CD4-positive, alpha-beta T cell treated with Interleukin-15 for 1 hour (primary cell): ENCODE measurements around the gene RFX3.

Experiments used
- DNase-seq: peaks from one replicate; pipeline ENCODE4 v3.0.0-alpha.2; 2020

RFX3 gene

DNA sequence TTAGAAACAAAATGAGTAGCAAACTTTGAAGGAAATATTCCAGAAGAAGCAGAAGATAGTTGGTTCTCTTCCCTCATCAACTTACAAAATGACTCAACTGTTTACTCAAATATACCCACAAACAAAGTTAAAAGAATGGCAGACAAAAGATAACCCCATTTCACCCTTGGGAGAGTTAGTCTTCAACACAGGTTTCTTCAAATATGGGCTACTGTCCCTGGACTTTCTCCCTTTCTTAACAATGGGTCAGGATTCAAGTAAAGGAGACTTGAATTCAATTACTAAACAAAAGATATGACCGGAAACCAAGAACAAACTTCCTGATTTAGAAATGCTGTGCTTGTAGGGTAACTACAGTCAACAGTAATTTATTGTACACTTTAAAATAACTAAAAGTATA, 14.2 kb downstream of the RFX3 start:
- DNase-seq, result no peak

DNA sequence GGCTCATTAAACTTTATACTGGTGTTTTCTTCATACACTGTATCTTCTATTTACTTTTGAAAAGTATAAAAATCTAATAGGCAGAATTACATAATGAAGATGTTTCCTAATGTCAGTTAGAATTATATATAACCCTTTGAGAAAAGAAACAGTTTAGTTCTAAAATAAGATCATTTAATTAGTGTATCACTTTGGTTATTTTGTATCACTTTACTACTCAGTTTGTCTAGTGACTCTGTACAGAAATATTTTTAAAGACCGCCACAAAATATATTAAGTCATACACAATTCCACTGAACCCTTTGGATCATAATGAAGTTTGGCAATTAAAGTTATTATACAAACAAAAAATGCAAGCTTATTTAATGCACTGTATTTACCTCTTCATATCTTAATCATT, 15.0 kb downstream of the RFX3 start:
- DNase-seq, result no peak

- no peak for DNase-seq
Measured at GRCh38 chr9:3509926-3510325, 15.9 kb downstream of the RFX3 start.

- no peak for DNase-seq
Measured at GRCh38 chr9:3508521-3509291, 17.1 kb downstream of the RFX3 start.

DNA sequence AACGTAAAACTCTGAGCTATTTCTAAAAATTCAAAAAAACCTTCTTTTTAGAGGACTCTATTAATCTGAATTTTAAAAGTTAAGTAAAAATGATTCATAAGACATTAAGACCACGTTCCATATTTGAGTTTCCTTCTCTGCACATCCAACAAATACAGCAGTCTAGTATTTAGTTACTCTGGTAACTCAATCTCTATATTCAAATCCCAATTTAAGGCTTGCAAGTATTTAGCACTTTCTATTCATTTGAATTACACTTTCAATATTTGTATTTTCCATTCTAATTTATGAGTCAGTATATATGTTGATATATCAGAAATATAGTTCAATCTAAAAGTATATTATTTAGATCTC, 17.7 kb downstream of the RFX3 start:
- no peak for DNase-seq

DNA sequence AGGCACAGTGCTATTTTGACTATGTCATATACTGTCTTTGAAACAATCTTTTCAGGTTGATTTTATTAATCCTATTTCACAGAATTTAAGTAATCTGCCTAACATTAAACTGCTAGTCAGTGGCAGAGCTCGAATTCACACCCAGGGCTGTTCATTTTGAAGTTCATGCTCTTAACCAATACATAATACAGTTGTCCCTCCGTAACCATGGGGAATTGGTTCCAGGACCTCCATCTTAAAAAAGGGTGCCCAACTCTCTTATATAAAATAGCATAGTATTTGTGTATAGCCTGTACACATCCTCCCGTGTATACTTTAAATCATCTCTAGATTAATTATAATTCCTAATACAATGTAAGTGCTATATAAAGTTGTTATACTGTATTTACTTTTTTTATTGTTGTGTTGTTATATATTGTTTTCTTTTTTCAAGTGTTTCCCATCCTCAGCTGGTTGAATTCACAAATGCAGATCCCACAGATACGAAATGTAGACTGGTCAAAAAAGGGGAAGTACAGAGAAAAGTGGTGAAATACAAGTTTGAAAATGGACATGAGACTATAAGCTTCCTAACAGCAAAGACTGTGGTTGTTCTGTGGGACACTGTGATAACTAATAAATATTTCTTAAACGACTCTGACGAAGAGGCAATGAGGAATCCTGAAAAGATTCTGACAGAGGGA, 18.3 kb downstream of the RFX3 start:
- no peak for DNase-seq

DNA sequence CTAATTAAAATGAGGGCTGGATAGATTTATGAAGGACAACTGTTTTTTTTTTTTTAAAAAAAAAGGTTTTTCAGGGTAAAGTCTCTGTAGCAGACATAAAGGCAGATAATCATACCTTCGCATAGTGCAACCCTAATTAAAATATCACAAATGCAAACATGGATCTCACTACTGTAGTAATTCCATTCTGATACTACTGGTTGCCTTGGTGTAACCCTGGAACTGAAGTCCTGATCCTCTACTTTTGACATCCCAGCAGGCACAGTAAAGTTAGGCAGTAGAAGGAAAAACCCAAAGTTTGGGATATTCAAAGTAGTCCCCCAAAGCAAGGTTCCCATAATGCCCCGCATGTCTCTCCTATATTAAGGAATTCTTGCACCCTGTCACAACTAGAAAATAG, 19.6 kb downstream of the RFX3 start:
- DNase-seq, result no peak

GRCh38 chr9:3502560-3503398, 23.0 kb downstream of the RFX3 start:
- no peak for DNase-seq

DNA sequence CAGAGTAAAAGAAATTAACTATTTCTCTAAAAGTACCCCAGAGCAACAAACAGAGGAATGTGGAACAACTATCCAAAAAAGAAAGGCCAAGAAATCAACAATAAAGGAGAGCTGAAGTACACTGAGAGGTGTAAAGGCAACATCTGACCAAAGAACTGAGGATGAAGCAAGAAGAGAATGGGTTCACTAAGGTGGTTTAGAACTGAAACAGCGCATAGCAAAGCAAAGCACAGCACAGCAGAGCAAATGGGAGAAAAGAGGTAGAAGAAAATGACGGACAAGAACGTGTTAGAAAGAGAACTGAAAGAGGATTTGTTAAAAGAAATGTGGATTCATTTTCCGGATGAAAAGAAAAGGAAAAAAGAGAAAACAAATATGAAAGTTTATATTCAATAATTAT, 25.8 kb downstream of the RFX3 start:
- DNase-seq, result no peak

GRCh38 chr9:3498691-3499090, 27.1 kb downstream of the RFX3 start:
- DNase-seq, result no peak

DNA sequence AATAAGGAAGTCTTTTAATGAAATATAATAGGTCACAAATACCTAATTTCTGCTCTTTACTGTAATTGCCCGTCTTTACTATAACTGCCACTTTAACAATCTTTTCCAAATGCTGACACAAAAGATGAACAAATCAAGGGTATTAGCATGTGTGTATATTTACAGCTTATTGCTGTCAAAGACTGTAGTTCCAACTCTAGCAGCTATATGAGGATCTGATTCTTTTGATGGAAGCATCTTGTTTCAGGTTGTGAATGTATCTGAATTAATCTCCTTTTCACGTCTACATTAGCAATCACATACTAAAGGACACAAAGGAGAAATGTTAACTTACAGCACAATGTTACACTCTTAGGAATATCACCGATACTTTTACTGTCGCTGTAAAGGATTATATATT, 27.9 kb downstream of the RFX3 start:
- DNase-seq, result no peak

- no peak for DNase-seq
Measured at GRCh38 chr9:3497401-3497800, 28.4 kb downstream of the RFX3 start.

GRCh38 chr9:3495855-3496254, 29.9 kb downstream of the RFX3 start:
- no peak for DNase-seq

DNA sequence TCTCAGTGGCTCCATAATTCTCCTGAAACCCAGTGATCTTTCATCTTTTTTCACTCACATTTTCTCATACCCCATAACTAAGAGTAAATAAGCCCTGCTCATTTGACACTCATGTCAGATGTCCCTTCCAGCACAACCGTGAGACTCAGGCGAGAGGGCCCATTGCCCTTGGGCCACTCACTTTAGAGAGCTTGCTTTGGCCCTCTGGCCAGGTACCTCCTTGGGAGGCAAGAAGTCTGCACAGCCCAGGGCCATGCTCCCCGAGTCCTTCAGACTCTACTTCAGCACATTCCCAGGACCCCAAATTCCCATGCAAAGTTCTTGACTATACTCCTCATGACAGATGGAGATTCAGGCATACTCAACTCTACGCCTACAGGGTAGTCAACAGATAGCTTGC, 33.6 kb downstream of the RFX3 start:
- DNase-seq, result no peak

- DNase-seq, result no peak
Measured at GRCh38 chr9:3491450-3491849, 34.4 kb downstream of the RFX3 start.

GRCh38 chr9:3490957-3491356, 34.8 kb downstream of the RFX3 start:
- no peak for DNase-seq

GRCh38 chr9:3482578-3482977, 43.2 kb downstream of the RFX3 start:
- DNase-seq, result no peak

- no peak for DNase-seq
Measured at GRCh38 chr9:3480353-3480655, 45.5 kb downstream of the RFX3 start.

DNA sequence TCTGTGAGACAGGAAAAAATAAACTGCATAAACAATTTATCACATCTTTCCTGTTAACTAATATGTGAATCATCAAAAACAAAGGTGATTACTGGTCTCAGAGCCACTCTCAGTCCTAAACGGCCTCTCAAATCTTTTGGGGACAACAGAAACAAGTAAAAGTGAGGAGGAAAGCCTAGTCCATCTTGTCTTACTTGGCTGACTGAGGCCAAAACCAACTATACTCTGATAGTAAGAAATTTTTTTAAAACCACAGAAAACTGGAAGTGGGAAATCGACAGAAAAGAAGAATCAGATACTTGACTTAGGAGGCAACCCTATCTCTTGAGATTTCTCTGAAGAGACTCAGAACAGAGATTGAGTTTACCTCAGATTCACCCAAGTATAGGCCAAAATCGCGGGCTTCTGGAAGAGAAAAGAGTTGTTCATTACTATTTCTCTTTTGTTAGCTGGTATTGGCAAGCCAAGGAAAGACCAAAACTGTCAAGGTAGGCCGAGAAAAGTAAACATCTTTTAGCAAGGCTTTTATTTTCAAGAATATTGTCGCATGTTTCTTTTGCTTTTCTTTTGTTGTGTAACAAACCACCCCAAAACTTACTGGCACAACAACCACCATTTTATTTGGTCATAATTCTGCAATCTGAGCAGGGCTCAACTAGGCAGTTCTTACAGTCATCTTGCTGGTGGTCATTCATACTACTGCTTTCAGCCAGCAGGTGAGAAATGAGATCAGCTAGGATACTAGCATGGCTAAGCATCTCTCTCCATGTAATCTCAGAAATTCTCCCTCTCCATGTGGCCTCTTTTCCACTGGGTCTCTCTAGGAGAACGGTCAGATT, 46.1 kb downstream of the RFX3 start:
- DNase-seq, result no peak

GRCh38 chr9:3478549-3478953, 47.2 kb downstream of the RFX3 start:
- DNase-seq, result no peak

- DNase-seq, result no peak
Measured at GRCh38 chr9:3477236-3477834, 48.5 kb downstream of the RFX3 start.

- peak; percentile 17 for DNase-seq
Measured at GRCh38 chr9:3475300-3476020, 50.3 kb downstream of the RFX3 start.
